B cell (primary cell): ENCODE measurements around the gene DCUN1D3.

Experiments used
- CTCF ChIP-seq: fragments of 200-600 bp; IDR thresholded peaks from one replicate; pipeline ENCODE4 v1.8.0; 2022; ENCODE audit warnings: antibody characterized with exemption, mild to moderate bottlenecking
- EZH2 ChIP-seq: IDR thresholded peaks from 2 replicates; pipeline ENCODE4 v1.6.1; 2012; ENCODE audit warnings: borderline replicate concordance, low read depth, mild to moderate bottlenecking, moderate library complexity, low read length; ENCODE audit not compliant: insufficient read depth, poor library complexity, severe bottlenecking

GRCh38 chr16:20853143-20853542 is 47.0 kb downstream of the DCUN1D3 start:
- TF ChIP-seq CTCF, result no peak
- TF ChIP-seq EZH2, result no peak
